GM12892 (cell line): ENCODE results near the gene DNAJC25.

Experiments
- POLR2A ChIP-seq: IDR thresholded peaks from 2 replicates; pipeline ENCODE4 v1.6.1; 2011; ENCODE audit warnings: low read depth, low read length, control low read depth
- POLR2AphosphoS5 ChIP-seq: IDR thresholded peaks from 2 replicates; pipeline ENCODE4 v1.6.1; 2011; ENCODE audit warnings: low read depth, low read length, control low read depth
- TAF1 ChIP-seq: IDR thresholded peaks from 2 replicates; pipeline ENCODE4 v1.6.1; 2011; ENCODE audit warnings: low read depth, mild to moderate bottlenecking, control low read depth, low read length, borderline replicate concordance

GRCh38 chr9:111668026-111668573 lies 37.0 kb downstream of the DNAJC25 start:
- TF ChIP-seq TAF1 (no peak), POLR2A (no peak), POLR2AphosphoS5 (no peak)
